ENCODE results near the gene WWC2. TPM values are rescaled to one million over a fixed set of nuclear protein-coding genes. Genes with fewer than 3 reads are reported as not detected.

The WWC2 gene
- total RNA-seq, 1 donor from 2014 or later: 24.6 TPM

- H3K27ac Mint-ChIP-seq (ENCODE audit: unreplicated experiment): no peak overlapping the region
- TF ChIP-seq CTCF (conservative IDR thresholded peaks at IDR 0.05): no peak
- no peak for DNase-seq (ENCODE audit: low read depth, low spot score)
- H3K4me3 Mint-ChIP-seq: no peak overlapping the region
- peaks cover 2% of the 10 kb centered on the region for H3K36me3 Mint-ChIP-seq (ENCODE audit: low read depth)
- H3K4me1 Mint-ChIP-seq: peaks cover 28% of the 10 kb centered on the region
- H3K9me3 Mint-ChIP-seq: peaks cover 3% of the 10 kb centered on the region
- H3K27me3 Mint-ChIP-seq (ENCODE audit: low read depth): no peaks in the 10 kb centered on the region
Measured at GRCh38 chr4:183141997-183142396, 42.9 kb downstream of the WWC2 start.

GRCh38 chr4:183142571-183143550 is 43.8 kb downstream of the WWC2 start:
- no peak for DNase-seq (ENCODE audit: low read depth, low spot score)
- Mint-ChIP-seq H3K4me3 (no peak overlapping the region), H3K36me3 (ENCODE audit: low read depth) (peaks cover 2% of the 10 kb centered on the region), H3K27me3 (ENCODE audit: low read depth) (no peaks in the 10 kb centered on the region), H3K27ac (ENCODE audit: unreplicated experiment) (no peak overlapping the region), H3K9me3 (peaks cover 3% of the 10 kb centered on the region), H3K4me1 (peaks cover 28% of the 10 kb centered on the region)
- no peak for TF ChIP-seq CTCF (conservative IDR thresholded peaks at IDR 0.05)

- peaks cover 28% of the 10 kb centered on the region for H3K4me1 Mint-ChIP-seq
- no peak for TF ChIP-seq CTCF (conservative IDR thresholded peaks at IDR 0.05)
- no peak for DNase-seq (ENCODE audit: low read depth, low spot score)
- no peaks in the 10 kb centered on the region for H3K36me3 Mint-ChIP-seq (ENCODE audit: low read depth)
- no peak overlapping the region for H3K27ac Mint-ChIP-seq (ENCODE audit: unreplicated experiment)
- H3K27me3 Mint-ChIP-seq (ENCODE audit: low read depth): no peaks in the 10 kb centered on the region
- H3K4me3 Mint-ChIP-seq: no peak overlapping the region
- no peaks in the 10 kb centered on the region for H3K9me3 Mint-ChIP-seq
Measured at GRCh38 chr4:183144787-183145186, 45.7 kb downstream of the WWC2 start.

- H3K4me3 Mint-ChIP-seq: no peak overlapping the region
- no peaks in the 10 kb centered on the region for H3K9me3 Mint-ChIP-seq
- no peaks in the 10 kb centered on the region for H3K36me3 Mint-ChIP-seq (ENCODE audit: low read depth)
- H3K27me3 Mint-ChIP-seq (ENCODE audit: low read depth): no peaks in the 10 kb centered on the region
- H3K4me1 Mint-ChIP-seq: peaks cover 28% of the 10 kb centered on the region
- H3K27ac Mint-ChIP-seq (ENCODE audit: unreplicated experiment): peak overlapping the region; percentile 8
- DNase-seq (ENCODE audit: low read depth, low spot score): no peak
- TF ChIP-seq CTCF (conservative IDR thresholded peaks at IDR 0.05): no peak
Measured at GRCh38 chr4:183145773-183146172, 46.7 kb downstream of the WWC2 start.

GRCh38 chr4:183146478-183146877 is 47.4 kb downstream of the WWC2 start:
- Mint-ChIP-seq H3K27ac (ENCODE audit: unreplicated experiment) (no peak overlapping the region), H3K9me3 (no peaks in the 10 kb centered on the region), H3K27me3 (ENCODE audit: low read depth) (no peaks in the 10 kb centered on the region), H3K36me3 (ENCODE audit: low read depth) (no peaks in the 10 kb centered on the region), H3K4me1 (peaks cover 21% of the 10 kb centered on the region), H3K4me3 (no peak overlapping the region)
- DNase-seq (ENCODE audit: low read depth, low spot score): no peak
- no peak for TF ChIP-seq CTCF (conservative IDR thresholded peaks at IDR 0.05)

Data from neural crest cell (in vitro differentiated cells).